ENCODE measurements around the gene PLCXD3. TPM values are rescaled to one million over a fixed set of nuclear protein-coding genes. Genes with fewer than 3 reads are reported as not detected.

Gene PLCXD3
- total and polyA plus RNA-seq, 9 of the 15 experiments (the other 6 are each of a cell fraction or from before 2014, with no cell fraction given): not detected

DNA sequence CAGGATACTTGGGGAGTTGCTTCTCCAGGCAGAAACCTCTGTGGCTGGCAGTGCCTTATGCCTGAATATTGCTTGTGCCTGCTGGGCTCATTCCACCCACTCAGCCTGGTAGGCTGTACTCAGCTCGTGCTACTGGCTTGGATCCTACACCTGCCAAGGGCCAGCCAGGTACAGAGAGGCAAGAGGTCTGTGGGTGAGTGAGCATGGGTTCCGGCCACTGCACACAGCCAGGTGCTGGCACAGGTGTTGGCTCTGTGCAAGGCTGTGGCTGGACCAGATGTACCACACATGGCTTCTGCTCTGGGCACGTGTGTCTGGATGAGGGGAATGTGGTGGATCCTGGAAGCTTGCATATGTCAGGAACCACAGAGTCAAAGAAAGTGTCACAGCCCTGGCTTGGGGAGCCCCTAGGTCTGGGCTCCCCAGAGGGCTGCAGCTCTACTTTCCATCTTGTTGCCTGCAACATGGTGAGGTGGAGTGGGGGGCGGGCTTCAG, 220.4 kb downstream of the PLCXD3 start:
- Histone ChIP-seq H3K27me3 (ENCODE audit: control insufficient read depth in 2 of 2, insufficient read depth in 2 of 2, low read length in 2 of 2) (no peaks in the 10 kb centered on the region), H4K20me1 (replicated peaks; ENCODE audit: control insufficient read depth, insufficient read depth, low read length) (no peaks in the 10 kb centered on the region), H3K4me1 (replicated peaks in 1 of 2; ENCODE audit: control insufficient read depth in 2 of 2, insufficient read depth in 2 of 2, low read length in 2 of 2) (no peaks in the 10 kb centered on the region), H3K4me3 (no peak overlapping the region), H2AFZ (ENCODE audit: low read depth, low read length) (no peak overlapping the region), H3K4me2 (ENCODE audit: insufficient read depth, low read length) (no peak overlapping the region), H3K27ac (ENCODE audit: extremely low read depth, low read depth, low read length) (no peak overlapping the region), H3K36me3 (ENCODE audit: control insufficient read depth, insufficient read depth, low read length) (no peaks in the 10 kb centered on the region), H3K9me3 (replicated peaks; ENCODE audit: control insufficient read depth, insufficient read depth, low read depth, low read length) (peaks cover 3% of the 10 kb centered on the region; the same call in 1 of the 2 replicates), H3K9ac (ENCODE audit: insufficient read depth in 1 of 2, low read depth in 2 of 2, low read length in 2 of 2) (no peak overlapping the region), H3K79me2 (ENCODE audit: control insufficient read depth, insufficient read depth, low read length) (no peaks in the 10 kb centered on the region), H3K9me1 (ENCODE audit: control insufficient read depth, insufficient read depth, low read length) (no peaks in the 10 kb centered on the region)
- BruUV-seq (replicated peaks): no TSS peak
- in situ Hi-C loops (cut with MboI): loop anchor here (10.0 kb wide), 1 partner anchor 535 kb away; no protein-coding TSS in a partner anchor
- ChIA-PET POLR2A (no interaction called here), CTCF (ENCODE audit: low intra/inter-chr PET ratio) (no interaction called here)
- no peak for DNase-seq (ENCODE audit: extremely low read depth in 1 of 4, low spot score in 3 of 4)
- WGBS (ENCODE audit: insufficient coverage, low coverage, missing lambda C conversion rate): 0% methylated on average over 4 of the region's 4 CpGs
- no peak for ATAC-seq
- intact Hi-C loops (cut with micrococcal nuclease): no loop called here
- no peak for FAIRE-seq
- TF ChIP-seq CCAR2 (IDR thresholded peaks at IDR 0.05; ENCODE audit: low read depth, low read length) (no peak), NR2C2 (CRISPR knock-in tag; IDR thresholded peaks at IDR 0.05) (no peak), NR2C2 (tag; IDR thresholded peaks at IDR 0.05) (no peak), KLF6 (CRISPR knock-in tag; IDR thresholded peaks at IDR 0.05; ENCODE audit: borderline replicate concordance) (no peak), THAP7 (CRISPR knock-in tag; IDR thresholded peaks at IDR 0.05) (no peak), ZNF197 (CRISPR knock-in tag; IDR thresholded peaks at IDR 0.05; ENCODE audit: low read depth) (no peak), HDAC3 (IDR thresholded peaks at IDR 0.05; ENCODE audit: borderline replicate concordance, partially characterized antibody) (no peak), TAF1 (IDR thresholded peaks at IDR 0.05; ENCODE audit: control insufficient read depth, extremely low read depth, insufficient read depth, low read length, severe bottlenecking) (no peak), TSHZ1 (CRISPR knock-in tag; IDR thresholded peaks at IDR 0.05) (no peak), HMG20B (CRISPR knock-in tag; IDR thresholded peaks at IDR 0.05) (no peak), ZFPM2 (CRISPR knock-in tag; IDR thresholded peaks at IDR 0.05) (no peak), TSC22D4 (tag; IDR thresholded peaks at IDR 0.05) (no peak)
- TF ChIP-seq, protein P1, sequence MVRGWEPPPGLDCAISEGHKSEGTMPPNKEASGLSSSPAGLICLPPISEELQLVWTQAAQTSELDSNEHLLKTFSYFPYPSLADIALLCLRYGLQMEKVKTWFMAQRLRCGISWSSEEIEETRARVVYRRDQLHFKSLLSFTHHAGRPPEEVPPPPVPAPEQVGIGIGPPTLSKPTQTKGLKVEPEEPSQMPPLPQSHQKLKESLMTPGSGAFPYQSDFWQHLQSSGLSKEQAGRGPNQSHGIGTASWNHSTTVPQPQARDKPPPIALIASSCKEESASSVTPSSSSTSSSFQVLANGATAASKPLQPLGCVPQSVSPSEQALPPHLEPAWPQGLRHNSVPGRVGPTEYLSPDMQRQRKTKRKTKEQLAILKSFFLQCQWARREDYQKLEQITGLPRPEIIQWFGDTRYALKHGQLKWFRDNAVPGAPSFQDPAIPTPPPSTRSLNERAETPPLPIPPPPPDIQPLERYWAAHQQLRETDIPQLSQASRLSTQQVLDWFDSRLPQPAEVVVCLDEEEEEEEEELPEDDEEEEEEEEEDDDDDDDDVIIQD (CRISPR knock-in tag; IDR thresholded peaks at IDR 0.05): no peak

All from K562 (cell line).